ENCODE results near the gene FABP7.

The FABP7 gene

DNA sequence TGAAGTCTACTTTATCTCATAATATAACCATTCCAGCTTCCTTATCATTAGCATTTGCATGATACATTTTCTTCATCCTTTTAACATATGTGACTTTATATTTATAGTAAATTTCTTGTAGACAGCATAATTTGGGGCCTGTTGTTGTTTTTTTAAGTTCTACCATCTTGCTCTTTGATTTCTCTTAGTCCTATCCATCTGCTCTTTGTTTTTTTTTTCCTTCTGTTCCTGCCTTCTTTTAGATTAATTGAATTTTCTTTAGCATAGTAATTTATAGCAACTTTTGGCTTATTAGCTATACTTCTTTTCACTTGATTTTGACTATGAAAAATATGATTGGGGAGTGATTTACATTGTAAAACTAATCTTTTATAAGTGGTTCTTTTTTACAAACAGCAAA, 19.2 kb upstream of the FABP7 start:
- DNase-seq, result no peak

DNA sequence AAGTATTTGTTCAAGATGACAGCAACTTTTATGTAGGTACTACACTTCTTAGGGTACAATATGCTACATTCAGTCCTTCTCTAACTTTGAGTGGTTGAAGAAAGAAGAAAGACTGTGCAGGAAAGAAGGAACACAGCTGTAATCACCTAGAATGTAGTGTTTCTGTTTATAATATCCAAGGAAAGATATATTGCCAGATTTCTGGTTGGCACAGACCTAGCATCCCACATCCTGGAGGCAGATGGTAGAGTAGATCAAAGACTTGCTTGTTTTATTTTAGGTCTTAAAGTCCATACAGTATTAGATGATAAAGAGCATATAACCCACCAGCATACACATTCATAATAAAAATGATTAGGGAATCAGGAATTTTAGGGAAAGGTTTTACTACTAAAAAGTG, 13.3 kb upstream of the FABP7 start:
- no peak for DNase-seq

DNA sequence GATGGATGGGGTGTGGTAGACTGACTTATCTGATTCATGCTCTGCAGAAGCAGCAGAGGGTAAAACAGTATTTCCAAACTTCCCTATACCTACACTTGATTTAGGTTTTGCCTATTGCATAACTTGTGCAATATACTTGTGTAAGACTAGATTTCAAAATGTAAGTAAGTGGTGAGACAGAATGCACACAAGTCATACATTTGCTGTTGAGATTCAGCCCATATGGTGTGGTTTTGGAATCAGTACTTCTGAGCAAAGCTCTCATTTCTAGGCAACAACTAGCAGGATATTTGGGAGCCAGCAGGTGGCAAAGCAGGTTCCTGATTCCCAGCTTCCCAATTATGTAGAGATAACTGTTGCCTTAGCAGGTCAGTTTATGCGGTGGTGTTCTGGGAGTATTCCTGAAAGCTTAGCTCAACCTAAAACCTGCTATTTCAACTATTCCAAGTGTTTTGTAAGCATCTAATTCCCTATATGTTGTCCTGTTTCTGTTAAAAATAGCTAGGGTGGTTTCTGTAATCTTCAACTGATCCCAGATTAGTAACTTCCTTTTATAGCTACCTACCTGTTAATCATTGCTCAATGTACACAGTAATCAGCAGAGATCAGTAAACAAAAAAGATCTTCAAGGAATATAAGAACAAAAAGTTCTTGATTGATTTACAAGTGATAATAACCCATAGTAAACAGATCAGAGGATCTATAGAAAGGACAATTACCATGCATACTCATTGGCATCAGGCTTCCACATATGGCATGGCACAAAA, 8.5 kb upstream of the FABP7 start:
- DNase-seq, result no peak

DNA sequence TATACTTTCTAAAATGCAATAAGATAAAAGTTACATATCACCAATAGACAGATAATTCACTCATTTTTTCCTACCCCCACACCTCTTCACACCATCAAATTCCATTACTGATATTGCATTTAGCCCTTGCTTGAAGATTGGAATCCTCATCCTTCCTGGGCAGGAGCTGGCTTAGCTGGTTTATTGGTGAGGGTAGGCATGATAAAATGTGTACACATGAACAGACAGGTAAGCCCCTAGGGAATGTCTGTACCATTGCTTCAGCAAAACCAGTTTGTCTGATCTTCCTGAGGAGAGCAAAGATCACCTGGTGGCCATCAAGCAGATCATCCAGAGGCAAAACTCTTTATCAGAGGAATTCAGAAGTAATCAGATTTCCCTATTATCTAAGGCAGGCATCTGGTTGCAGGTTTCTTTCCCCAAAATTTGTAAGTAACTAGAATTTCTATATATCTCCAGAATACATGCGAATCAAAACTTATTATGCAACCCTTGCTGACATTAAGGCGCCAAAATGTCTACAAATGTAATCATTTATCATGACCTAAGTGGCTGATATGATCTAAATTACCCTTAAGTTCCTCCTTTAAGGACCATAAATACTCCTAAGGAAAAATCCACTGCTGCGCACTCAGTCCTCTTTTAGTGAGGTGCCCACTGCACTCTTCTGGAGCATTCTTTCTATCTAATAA, 6.6 kb upstream of the FABP7 start:
- no peak for DNase-seq

DNA sequence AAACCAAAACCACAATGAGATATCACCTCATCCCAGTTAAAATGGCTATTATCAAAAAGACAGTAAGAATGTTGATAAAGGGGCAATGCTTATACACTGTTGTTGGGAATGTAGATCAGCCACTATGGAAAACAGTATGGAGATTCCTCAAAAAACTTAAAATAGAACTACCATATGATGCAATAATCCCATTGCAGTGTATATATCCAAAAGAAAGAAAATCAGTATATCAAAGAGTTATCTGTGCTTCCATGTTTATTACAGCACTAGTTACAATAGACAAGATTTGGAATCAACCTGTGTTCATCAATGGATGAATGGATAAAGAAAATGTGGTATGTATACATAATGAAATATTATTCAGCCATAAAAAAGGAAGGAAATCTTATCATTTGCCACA, 3.5 kb upstream of the FABP7 start:
- no peak for DNase-seq

DNA sequence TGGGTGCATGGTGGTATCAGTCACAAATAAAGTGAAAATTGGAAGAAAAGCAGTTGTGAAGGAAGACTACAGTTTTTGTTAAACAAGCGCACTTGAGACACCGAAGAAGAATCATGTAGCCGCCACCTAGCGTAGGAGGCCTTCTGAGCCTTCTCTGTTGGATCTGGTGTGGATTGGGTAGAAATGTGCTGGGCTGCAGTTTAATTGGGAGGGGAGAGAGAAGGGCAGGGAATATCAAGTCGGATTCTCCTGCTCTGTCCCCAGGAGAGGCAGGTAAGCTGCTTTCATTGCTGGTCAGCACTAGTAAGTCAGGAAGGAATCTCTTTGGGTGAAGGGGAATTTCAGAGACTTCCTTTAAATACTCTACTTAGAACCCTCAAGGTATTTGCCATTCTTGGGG, 1.2 kb upstream of the FABP7 start:
- no peak for DNase-seq

DNA sequence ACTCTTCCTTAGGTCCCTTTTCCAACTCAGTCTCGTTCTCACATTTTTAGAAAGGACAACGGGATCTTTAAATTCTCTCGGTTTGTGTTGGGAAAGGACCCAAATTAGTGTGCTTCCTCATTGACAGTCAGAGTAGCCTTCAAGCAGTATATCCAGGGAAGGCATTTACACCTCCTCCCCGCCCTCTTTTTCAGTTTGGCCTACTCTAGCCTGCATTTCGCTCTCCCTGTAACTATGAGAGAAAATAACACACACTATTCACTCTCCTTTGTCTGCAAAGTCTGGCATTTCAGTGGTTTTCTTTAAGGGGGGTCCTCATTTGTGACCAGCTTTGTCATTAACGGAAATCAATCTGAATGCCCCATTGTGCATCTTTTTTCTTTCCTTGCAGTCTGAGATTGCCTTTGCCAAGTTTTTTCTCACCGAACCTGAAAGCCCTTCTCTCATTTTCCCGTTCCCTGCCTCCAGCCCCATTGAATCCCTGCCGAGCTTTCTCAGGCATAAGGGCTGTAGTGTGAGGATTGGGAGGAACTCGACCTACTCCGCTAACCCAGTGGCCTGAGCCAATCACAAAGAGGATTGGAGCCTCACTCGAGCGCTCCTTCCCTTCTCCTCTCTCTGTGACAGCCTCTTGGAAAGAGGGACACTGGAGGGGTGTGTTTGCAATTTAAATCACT, 393 bp upstream of the FABP7 start:
- DNase-seq, result peak; percentile 14

DNA sequence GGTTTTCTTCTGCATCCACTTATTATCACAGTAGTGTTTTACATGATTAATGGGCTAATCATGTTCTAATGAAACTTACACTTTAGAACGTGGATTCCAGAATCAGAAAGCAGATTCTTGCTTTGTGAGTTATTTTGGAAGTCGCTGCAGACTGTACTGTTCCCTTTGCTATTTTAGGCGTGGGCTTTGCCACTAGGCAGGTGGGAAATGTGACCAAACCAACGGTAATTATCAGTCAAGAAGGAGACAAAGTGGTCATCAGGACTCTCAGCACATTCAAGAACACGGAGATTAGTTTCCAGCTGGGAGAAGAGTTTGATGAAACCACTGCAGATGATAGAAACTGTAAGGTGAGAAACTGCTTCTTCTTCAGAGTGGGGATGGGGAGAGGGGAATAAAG, 598 bp downstream of the FABP7 start:
- DNase-seq, result no peak

DNA sequence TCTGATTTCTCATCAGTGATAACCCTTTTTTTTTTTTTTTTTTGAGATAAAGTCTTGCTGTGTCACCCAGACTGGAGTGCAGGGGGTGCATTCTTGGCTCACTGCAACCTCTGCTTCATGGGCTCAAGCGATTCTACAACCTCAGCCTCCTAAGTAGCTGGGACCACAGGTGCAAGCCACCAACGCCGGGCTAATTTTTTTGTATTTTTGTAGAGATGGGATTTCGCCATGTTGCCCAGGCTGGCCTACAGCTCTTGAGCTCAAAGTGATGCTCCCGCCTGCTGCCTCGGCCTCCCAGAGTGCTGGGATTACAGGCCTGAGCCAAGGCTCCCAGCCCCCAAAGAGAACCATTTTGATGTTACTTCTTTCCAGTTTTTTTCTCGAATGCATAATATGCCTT, 2.2 kb downstream of the FABP7 start:
- no peak for DNase-seq

DNA sequence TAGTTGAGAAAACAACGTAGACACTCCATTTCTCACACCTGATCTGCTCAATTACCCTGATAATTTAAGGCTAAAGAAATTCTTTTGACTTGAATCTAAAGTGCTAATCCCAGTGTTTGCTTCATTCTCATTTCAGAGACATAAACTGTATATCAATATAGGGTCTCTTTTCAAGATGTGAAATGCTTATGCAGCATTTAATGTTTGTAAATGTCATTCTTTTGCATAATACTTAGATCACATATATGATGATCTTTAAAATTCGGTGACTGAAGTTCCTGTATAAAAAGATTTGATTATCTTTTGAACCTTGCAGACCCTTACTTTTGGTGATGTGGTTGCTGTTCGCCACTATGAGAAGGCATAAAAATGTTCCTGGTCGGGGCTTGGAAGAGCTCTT, 3.9 kb downstream of the FABP7 start:
- no peak for DNase-seq

DNA sequence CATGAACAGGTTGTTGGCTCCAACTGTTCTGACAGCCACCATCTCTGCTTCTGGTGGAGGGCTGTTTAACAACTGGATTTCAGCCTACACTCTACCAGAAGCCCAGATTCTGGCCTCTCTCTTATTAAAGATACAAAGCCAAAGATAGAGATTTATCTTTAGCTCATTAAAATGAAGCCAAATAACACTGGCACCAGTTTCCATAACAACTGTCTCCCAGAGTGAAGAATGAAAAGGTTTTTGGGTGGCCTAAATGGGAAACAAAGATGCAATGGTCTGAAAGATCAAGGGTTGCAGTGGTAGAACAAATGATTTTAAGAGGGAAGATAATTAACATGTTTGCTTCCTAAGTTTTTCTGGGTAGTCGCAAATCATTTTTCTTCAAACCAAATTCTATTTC, 6.4 kb downstream of the FABP7 start:
- DNase-seq, result no peak

DNA sequence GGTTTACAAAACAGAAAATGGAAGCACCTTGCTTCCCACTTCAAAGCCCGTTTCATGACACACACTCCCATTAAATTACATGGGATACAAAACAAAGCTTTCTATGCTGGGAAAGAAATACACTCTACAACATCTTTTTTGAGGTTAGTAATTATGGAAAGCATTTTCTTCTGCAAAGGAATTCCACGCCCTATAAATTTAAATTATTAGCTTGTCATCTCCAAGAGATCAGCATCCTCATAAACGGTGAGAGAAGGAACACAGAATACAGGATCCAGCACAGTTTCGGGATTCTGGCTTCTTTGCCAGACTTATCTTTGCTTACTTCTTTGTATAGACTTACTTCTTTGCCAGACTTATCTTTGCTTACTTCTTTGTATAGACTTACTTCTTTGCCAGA, 8.2 kb downstream of the FABP7 start:
- peak; percentile 13 for DNase-seq

DNA sequence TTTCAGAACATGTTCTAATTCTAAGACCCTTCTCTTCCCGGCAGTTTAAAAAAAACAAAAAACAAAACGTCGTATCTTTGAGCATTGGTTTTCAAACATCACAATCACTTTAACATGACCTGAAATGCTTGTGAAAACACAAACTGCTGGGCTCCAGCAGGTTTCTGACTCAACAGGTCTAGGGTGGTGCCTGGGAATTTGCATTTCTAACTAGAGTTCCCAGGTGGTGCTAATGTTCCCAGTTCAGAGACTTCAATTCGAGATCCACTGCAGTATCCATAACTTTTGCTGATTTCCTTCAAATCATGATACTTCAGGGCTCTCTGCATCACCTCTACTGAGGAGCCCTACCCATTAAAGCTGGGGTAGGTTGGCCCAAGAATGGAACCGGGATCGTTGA, 8.7 kb downstream of the FABP7 start:
- DNase-seq, result no peak

DNA sequence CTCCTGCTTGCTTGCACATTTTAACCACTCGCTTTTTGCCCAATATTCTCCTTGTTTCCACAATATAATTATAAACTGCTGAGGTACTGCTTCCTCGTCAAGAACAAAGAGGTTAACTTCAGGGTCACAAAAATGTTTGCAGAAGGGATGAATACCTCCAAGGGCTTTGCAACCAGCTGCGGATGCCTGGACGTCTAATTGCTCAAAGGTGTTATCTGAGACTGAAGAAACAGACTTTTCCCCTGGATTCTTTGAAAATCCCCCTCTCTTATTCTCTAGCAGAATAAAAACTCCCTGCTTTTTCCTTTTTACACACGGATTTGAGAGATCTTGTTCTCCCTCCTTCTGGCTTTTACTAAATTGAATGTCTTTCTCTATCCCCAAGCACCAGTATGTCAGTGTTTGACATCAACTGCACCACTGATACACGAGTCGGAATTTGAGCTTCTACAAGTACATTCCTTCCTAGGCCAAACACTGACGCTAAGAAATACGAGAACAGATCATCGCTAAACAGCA, 9.2 kb downstream of the FABP7 start:
- peak; percentile 84 for DNase-seq

DNA sequence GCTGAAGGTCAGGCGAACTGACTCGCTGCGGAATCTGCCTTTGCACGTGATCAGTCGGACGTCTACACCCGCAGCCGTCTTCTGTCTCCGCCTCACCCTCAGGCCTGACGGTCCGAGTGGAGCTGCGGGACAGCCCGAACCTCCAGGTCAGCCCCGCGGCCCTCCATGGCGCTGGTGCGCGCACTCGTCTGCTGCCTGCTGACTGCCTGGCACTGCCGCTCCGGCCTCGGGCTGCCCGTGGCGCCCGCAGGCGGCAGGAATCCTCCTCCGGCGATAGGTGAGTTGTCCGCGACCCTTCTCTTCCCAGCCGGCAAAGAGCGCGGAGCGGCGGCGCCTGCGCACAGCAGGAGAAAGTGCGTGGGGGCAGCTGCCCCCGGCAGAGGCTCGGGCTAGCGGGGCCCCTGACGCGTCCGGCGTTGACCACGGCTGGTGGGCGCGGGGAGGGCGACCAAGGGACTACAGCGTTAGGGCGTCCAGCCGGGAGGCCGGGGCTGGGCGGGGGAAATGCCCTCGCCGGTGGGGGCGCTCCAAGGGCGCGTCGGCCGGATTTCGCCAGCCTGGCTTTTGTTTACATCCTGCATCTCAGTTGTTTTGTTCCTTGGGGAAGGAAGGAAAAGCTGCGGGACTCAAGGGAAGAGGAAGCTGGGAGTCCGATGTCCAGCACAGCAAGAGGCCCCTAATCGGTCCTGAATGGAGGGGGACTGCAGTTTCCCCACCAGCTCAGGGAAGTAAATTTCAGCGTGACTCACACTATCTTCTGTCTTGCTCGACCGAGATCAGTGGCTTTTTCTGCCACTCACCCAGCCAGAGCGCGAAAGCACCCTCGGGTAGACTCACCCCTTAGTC, 9.9 kb downstream of the FABP7 start, which contains the start of gene SMPDL3A:
SMPDL3A (plus strand) TSS at position 77 of the 846 bp plus-strand sequence; CDS start at position 166, 89 bp downstream.
- peak; percentile 55 for DNase-seq

DNA sequence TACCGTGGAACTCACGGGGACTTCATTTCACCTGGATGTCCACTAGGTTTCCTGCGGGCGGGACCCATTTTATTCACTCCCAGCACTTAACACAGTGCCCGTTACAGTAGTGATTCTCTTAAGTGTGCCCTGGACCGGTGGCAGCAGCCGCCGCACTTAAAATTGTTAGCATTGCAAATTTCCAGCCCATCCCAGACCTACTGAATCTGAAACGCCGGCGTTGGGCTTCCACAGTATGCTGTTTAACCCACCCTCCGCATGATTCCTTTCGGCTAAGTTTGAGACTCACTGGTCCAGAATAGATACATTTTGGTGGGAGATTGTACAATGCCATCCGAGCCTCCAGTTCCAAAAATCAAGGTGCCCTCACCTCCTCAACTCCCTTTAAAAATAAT, 10.5 kb downstream of the FABP7 start:
- DNase-seq, result no peak

DNA sequence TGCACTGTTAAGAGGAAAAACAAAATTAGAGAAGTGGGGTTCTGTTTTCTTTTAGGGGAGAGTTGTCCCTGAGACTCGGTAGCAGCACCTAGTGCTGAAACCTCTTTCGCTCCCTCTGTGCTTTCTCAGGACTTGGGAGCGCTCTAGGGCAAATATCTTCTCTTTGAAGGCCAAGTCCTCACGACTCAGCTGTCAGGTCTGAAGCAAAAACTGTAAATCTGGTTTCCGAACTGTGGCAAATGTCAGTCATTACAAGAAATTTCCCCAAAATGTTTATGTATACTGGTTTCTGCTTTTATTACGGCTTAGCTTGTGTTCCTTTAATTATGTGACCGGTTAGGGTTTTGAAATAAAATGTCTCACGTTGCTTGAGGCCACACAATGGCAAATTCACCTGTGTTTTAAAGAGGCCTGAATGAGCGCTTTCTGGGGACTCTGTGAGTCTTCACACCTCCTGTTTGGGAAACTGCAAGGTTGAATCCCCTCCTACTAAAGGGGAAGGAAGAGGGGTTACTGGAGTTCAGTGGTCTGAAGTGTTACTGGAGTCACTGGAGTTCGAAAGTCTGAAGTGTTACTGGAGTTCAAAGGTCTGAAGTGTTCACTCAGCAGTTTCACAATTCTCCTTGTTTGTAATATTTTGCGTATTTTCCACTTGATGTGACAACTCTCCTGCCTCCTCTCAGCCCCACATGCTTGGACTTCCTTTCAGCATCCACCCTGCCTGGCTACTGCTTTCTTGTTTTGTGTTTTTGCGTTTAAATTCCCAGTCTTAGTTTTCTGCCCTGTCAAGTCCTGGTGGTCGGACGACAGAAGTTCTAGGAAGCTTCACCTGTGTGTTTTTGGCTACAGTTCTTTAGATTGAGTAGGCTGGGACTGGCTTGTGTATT, 11.2 kb downstream of the FABP7 start:
- peak; percentile 17 for DNase-seq

DNA sequence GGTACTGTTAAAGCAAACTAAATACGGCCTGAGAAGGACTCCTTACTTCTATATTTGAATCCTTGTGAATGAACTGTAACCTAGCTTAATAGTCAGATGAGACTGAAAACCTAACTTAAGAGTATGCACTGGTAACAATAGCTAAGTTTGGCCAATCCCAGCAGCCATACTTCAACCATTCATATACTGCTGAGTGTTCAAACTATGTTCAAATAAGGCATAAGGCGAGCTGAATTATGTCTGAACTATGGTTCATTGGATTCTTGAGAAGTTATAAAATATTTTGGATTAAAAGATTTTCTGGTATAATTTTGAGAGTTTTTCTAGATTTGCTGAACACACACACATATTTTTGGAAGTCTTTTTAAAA, 11.8 kb downstream of the FABP7 start:
- DNase-seq, result peak; percentile 35

DNA sequence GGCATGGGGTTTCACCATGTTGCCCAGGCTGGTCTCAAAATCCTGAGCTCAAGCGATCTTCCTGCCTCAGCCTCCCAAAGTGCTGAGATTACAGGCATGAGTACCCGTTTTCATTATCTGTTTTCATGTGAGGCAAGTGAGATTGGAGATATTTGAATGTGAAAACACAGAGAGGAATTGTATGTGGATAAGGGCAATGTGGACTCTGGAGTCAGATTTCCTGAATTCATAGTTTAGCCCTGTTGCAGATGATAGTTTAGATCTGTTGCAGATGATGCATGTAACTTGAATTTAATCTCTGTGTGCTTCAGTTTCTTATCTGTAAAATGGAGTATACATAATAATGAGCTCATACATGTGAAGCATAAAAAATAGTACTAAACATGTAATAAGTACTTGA, 13.2 kb downstream of the FABP7 start:
- no peak for DNase-seq

DNA sequence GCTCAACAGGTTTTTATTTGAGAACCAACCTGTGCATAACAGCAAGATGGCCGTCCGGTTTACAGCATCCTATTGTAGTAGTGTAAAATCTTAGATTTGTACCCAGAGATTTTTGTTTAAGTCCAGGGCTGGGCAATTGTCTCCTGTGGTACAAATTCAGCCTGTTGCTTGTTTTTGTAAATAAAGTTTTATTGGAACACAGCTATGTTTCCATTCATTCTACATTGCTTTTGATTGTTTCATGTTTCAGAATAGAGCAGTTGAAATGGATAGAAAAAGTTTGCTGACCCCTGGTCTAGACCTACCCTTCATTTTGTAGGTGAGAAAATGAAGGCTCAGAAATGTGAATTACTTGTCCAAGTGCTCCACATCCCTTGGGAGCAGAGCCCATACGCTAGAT, 18.0 kb downstream of the FABP7 start:
- DNase-seq, result no peak

DNA sequence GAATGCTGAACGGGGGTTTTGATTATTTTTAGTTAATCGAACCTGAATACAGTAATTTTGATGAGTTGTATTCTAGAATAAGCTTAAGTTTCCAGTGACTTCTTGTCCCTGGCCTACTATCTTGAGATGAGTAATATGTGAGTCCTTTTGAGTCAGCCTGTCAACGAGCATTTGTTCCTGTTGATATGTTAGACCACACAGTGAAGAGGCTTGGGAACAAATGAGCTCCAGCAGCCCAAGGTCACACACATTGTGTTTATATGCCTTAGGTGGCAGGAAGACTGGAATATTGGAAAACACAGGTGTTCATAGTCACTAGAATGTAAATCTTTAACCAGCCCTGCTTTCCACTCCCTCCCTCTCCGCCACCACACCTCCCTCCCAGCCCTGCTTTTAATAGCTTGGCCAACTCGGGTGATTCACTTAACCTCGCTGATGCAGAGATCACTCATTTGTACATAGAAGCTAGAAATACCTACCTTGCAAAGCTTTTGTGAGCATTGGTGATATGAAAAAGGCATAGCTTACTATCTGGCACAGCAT, 18.7 kb downstream of the FABP7 start:
- peak; percentile 90 for DNase-seq
